NB4 (cell line): ENCODE measurements around the gene PIP4K2A.
A peak's percentile ranks its signal among the peaks of the same experiment; 100 is the strongest.

Experiments
- DNase-seq: peaks from one replicate; pipeline ENCODE4 v3.0.0; 2010; ENCODE audit warnings: low read depth
- H3K4me3 ChIP-seq: one replicate; pipeline ENCODE4 v1.5.1; 2011; ENCODE audit warnings: mild to moderate bottlenecking, low read depth, low read length, moderate library complexity
- MAX ChIP-seq: IDR thresholded peaks from 2 replicates; pipeline ENCODE4 v1.6.1; 2011; ENCODE audit warnings: low read depth, low read length
- MYC ChIP-seq: IDR thresholded peaks from 2 replicates; pipeline ENCODE4 v1.6.1; 2011; ENCODE audit warnings: low read depth, low read length
- POLR2A ChIP-seq: IDR thresholded peaks from 2 replicates; pipeline ENCODE4 v1.6.1; 2011; ENCODE audit warnings: mild to moderate bottlenecking; ENCODE audit not compliant: insufficient read length; ENCODE audit errors: extremely low read depth
- TF ChIP-seq, protein P1 (sequence below): IDR thresholded peaks from one replicate; pipeline ENCODE4 v1.5.1; 2012; ENCODE audit warnings: low read depth, low read length

The PIP4K2A gene

DNA sequence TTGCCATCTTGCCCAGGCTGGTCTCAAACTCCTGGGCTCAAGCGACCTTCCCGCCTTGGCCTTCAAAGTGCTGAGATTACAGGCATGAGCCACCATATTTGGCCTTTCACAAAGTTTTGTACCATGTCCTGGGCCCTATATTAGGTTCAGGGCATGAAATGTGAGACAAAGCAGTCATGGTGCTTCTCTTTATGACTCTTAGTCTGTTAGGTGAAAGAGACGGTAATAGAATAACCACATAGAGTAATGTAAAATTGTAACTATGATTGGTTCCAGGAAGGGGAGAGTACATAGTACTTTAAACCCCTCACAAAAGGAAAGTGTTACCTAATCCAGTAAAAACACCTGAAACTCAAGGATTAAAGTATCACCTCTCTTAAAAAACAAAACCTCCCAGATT, 224.4 kb downstream of the PIP4K2A start:
- no peak overlapping the region for H3K4me3 ChIP-seq
- TF ChIP-seq POLR2A (no peak), MYC (no peak), MAX (no peak)
- TF ChIP-seq, protein P1, sequence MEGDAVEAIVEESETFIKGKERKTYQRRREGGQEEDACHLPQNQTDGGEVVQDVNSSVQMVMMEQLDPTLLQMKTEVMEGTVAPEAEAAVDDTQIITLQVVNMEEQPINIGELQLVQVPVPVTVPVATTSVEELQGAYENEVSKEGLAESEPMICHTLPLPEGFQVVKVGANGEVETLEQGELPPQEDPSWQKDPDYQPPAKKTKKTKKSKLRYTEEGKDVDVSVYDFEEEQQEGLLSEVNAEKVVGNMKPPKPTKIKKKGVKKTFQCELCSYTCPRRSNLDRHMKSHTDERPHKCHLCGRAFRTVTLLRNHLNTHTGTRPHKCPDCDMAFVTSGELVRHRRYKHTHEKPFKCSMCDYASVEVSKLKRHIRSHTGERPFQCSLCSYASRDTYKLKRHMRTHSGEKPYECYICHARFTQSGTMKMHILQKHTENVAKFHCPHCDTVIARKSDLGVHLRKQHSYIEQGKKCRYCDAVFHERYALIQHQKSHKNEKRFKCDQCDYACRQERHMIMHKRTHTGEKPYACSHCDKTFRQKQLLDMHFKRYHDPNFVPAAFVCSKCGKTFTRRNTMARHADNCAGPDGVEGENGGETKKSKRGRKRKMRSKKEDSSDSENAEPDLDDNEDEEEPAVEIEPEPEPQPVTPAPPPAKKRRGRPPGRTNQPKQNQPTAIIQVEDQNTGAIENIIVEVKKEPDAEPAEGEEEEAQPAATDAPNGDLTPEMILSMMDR: no peak
- no peak for DNase-seq

GRCh38 chr10:22489467-22489866, 224.9 kb downstream of the PIP4K2A start:
- peak; percentile 78 for DNase-seq

GRCh38 chr10:22486431-22486830, 227.9 kb downstream of the PIP4K2A start:
- DNase-seq: no peak
- no peak for TF ChIP-seq MYC
- no peak overlapping the region for H3K4me3 ChIP-seq

More at GRCh38 chr10:22489467-22489866, 224.9 kb downstream of the PIP4K2A start:
- TF ChIP-seq MYC: no peak
- TF ChIP-seq, protein P1: no peak
- TF ChIP-seq MAX: no peak
- TF ChIP-seq POLR2A: no peak
- no peak overlapping the region for H3K4me3 ChIP-seq
